ENCODE data around the gene SLC1A3. TPM values are rescaled to one million over a fixed set of nuclear protein-coding genes. Genes with fewer than 3 reads are reported as not detected.
"Not testable (repeated sequence)": the region's sequence is repeated elsewhere in the genome, so short reads cannot be mapped to it uniquely, and the experiment has no call there.

SLC1A3 gene
- total and polyA plus RNA-seq, 10 of the 15 experiments (the other 5 are each of a cell fraction or from before 2014, with no cell fraction given): 0.23 to 4.4 (median 3.3) TPM

DNA sequence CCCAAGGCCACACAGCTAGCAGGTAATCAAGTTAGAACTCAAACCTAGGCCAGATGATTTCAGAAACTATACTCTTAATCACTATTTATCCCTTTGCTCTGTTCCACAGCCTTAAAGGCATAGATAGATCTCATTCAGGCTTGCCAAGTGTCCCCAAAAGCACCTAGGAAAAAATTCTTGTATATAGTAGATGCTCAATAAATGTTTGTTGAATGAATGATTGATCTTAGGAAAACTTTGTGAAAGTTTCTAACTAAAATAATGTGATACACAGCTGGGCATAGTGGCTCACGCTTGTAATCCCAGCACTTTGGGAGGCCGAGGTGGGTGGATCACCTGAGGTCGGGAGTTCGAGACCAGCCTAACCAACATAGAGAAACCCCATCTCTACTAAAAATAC is 16.7 kb upstream of the SLC1A3 start:
- H3K4me3 ChIP-seq; POLR2A ChIA-PET; in situ Hi-C loops (cut with MboI); FAIRE-seq; H2AFZ ChIP-seq (ENCODE audit: control insufficient read depth, low read depth, low read length); DNase-seq (ENCODE audit: low read depth, low spot score); H3K36me3 ChIP-seq (ENCODE audit: control insufficient read depth in 2 of 2, insufficient read depth in 2 of 2, low read length in 1 of 2); H3K4me2 ChIP-seq (ENCODE audit: control insufficient read depth, insufficient read depth); H3K79me2 ChIP-seq (ENCODE audit: control insufficient read depth, insufficient read depth, low read length); H3K27me3 ChIP-seq (replicated peaks in 1 of 2; ENCODE audit: control insufficient read depth in 2 of 2, insufficient read depth in 2 of 2, low read length in 1 of 2); BruUV-seq (replicated peaks); intact Hi-C loops (cut with micrococcal nuclease; ENCODE audit: unreplicated experiment); ATAC-seq; H3K9ac ChIP-seq (ENCODE audit: control insufficient read depth, insufficient read depth, low read length); H4K20me1 ChIP-seq (ENCODE audit: control insufficient read depth, insufficient read depth); H3K27ac ChIP-seq (ENCODE audit: control insufficient read depth, insufficient read depth); SMC1A ChIA-PET (ENCODE audit: uncharacterized antibody, unreplicated experiment); H3K4me1 ChIP-seq (ENCODE audit: control insufficient read depth, insufficient read depth, low read length); H3K9me3 ChIP-seq (replicated peaks; ENCODE audit: control insufficient read depth, insufficient read depth, low read length); RAD21 ChIA-PET (ENCODE audit: unreplicated experiment): not testable (repeated sequence)
- WGBS (ENCODE audit: insufficient coverage, insufficient replicate concordance, low lambda C conversion rate, missing lambda C conversion rate): 37% methylated on average over 4 of the region's 4 CpGs
- CTCF ChIA-PET: interaction anchor here (0.6 kb wide), 1 partner anchor 964 kb away, joined by 3 read pairs; no protein-coding TSS in a partner anchor

DNA sequence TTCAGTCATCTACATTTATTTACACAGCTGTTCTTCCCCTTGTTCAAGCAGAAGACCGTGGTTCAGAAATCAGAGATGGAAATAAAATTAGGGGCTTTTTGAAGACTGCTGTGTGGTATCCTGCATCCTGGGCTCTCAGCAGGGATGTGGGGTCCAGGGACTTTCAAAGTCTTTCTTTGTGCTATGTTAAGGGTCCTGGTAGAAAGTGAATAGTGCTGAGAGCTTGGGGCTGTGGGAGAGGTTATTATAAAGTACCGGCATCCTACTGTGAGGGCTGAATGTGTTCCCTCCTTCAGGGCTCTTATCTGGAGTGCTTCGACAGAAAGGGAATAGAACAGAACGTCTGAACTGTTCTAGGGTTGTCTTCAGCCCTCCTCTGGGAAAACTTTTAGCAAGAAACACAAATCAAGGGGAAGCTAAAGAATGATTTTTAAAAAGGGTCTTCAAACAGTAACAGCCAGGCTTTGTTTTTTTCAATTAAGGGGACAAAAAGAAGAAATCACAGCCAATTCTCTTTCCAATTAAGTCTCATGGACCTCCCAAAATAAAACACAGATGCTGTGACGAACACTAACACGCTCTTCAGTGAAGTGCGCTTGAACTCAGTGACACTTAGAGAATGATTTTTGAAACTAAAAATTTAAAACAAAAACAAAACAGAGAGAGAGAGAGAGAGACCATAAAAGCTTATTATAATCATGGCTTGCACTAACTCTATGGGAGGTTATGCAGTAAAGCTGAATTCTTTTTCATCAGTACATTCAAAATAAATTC is 15.7 kb upstream of the SLC1A3 start:
- H3K4me1 ChIP-seq (ENCODE audit: control insufficient read depth, insufficient read depth, low read length): no peaks in the 10 kb centered on the region
- no peak overlapping the region for H2AFZ ChIP-seq (ENCODE audit: control insufficient read depth, low read depth, low read length)
- no peak overlapping the region for H3K27ac ChIP-seq (ENCODE audit: control insufficient read depth, insufficient read depth)
- BruUV-seq (replicated peaks): no TSS peak
- no peaks in the 10 kb centered on the region for H4K20me1 ChIP-seq (ENCODE audit: control insufficient read depth, insufficient read depth)
- intact Hi-C loops (cut with micrococcal nuclease; ENCODE audit: unreplicated experiment) (no loop called here), in situ Hi-C loops (cut with MboI) (no loop called here)
- no peak overlapping the region for H3K4me3 ChIP-seq
- no peaks in the 10 kb centered on the region for H3K9me3 ChIP-seq (replicated peaks; ENCODE audit: control insufficient read depth, insufficient read depth, low read length)
- WGBS (ENCODE audit: insufficient coverage, insufficient replicate concordance, low lambda C conversion rate, missing lambda C conversion rate): 53% methylated on average over 7 of the region's 7 CpGs
- POLR2A ChIA-PET: no interaction called here
- no peak overlapping the region for H3K4me2 ChIP-seq (ENCODE audit: control insufficient read depth, insufficient read depth)
- DNase-seq (ENCODE audit: low read depth, low spot score) (no peak), FAIRE-seq (no peak), ATAC-seq (no peak)
- no peaks in the 10 kb centered on the region; a peak in 1 of 4 replicates for H3K27me3 ChIP-seq (replicated peaks in 1 of 2; ENCODE audit: control insufficient read depth in 2 of 2, insufficient read depth in 2 of 2, low read length in 1 of 2)
- no peaks in the 10 kb centered on the region for H3K36me3 ChIP-seq (ENCODE audit: control insufficient read depth in 2 of 2, insufficient read depth in 2 of 2, low read length in 1 of 2)
- RAD21 ChIA-PET (ENCODE audit: unreplicated experiment): no interaction called here
- SMC1A ChIA-PET (ENCODE audit: uncharacterized antibody, unreplicated experiment): interaction anchor here (1.4 kb wide), 1 partner anchor 14 kb away, joined by 5 read pairs; no protein-coding TSS in a partner anchor
- no peaks in the 10 kb centered on the region for H3K79me2 ChIP-seq (ENCODE audit: control insufficient read depth, insufficient read depth, low read length)
- CTCF ChIA-PET: interaction anchor here (1.1 kb wide), 1 partner anchor 265 kb away, joined by 3 read pairs; no protein-coding TSS in a partner anchor
- no peak overlapping the region for H3K9ac ChIP-seq (ENCODE audit: control insufficient read depth, insufficient read depth, low read length)
- TF ChIP-seq, protein P1, sequence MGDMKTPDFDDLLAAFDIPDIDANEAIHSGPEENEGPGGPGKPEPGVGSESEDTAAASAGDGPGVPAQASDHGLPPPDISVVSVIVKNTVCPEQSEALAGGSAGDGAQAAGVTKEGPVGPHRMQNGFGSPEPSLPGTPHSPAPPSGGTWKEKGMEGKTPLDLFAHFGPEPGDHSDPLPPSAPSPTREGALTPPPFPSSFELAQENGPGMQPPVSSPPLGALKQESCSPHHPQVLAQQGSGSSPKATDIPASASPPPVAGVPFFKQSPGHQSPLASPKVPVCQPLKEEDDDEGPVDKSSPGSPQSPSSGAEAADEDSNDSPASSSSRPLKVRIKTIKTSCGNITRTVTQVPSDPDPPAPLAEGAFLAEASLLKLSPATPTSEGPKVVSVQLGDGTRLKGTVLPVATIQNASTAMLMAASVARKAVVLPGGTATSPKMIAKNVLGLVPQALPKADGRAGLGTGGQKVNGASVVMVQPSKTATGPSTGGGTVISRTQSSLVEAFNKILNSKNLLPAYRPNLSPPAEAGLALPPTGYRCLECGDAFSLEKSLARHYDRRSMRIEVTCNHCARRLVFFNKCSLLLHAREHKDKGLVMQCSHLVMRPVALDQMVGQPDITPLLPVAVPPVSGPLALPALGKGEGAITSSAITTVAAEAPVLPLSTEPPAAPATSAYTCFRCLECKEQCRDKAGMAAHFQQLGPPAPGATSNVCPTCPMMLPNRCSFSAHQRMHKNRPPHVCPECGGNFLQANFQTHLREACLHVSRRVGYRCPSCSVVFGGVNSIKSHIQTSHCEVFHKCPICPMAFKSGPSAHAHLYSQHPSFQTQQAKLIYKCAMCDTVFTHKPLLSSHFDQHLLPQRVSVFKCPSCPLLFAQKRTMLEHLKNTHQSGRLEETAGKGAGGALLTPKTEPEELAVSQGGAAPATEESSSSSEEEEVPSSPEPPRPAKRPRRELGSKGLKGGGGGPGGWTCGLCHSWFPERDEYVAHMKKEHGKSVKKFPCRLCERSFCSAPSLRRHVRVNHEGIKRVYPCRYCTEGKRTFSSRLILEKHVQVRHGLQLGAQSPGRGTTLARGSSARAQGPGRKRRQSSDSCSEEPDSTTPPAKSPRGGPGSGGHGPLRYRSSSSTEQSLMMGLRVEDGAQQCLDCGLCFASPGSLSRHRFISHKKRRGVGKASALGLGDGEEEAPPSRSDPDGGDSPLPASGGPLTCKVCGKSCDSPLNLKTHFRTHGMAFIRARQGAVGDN (IDR thresholded peaks at IDR 0.05): no peak
- TF ChIP-seq POU2F2 (IDR thresholded peaks at IDR 0.05; ENCODE audit: borderline replicate concordance, low read depth, low read length): no peak
- TF ChIP-seq, protein P2, sequence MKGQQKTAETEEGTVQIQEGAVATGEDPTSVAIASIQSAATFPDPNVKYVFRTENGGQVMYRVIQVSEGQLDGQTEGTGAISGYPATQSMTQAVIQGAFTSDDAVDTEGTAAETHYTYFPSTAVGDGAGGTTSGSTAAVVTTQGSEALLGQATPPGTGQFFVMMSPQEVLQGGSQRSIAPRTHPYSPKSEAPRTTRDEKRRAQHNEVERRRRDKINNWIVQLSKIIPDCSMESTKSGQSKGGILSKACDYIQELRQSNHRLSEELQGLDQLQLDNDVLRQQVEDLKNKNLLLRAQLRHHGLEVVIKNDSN (IDR thresholded peaks at IDR 0.05; ENCODE audit: borderline replicate concordance, extremely low read length, insufficient read depth, low read depth, low read length): no peak
- no peak for TF ChIP-seq MXI1 (IDR thresholded peaks at IDR 0.05; ENCODE audit: low read depth, low read length)
- no peak for TF ChIP-seq RAD21 (IDR thresholded peaks at IDR 0.05; ENCODE audit: insufficient read depth, low read depth, low read length)
- TF ChIP-seq TCF7 (IDR thresholded peaks at IDR 0.05; ENCODE audit: borderline replicate concordance): no peak
- no peak for TF ChIP-seq SIX5 (IDR thresholded peaks at IDR 0.05; ENCODE audit: low read depth, low read length, severe bottlenecking)
- TF ChIP-seq, protein P3, sequence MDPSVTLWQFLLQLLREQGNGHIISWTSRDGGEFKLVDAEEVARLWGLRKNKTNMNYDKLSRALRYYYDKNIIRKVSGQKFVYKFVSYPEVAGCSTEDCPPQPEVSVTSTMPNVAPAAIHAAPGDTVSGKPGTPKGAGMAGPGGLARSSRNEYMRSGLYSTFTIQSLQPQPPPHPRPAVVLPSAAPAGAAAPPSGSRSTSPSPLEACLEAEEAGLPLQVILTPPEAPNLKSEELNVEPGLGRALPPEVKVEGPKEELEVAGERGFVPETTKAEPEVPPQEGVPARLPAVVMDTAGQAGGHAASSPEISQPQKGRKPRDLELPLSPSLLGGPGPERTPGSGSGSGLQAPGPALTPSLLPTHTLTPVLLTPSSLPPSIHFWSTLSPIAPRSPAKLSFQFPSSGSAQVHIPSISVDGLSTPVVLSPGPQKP (IDR thresholded peaks at IDR 0.05; ENCODE audit: low read depth, low read length): no peak
